Hepatocyte (in vitro differentiated cells): ENCODE results near the gene ZCCHC24. TPM values are rescaled to one million over a fixed set of nuclear protein-coding genes. Genes with fewer than 3 reads are reported as not detected.

Experiments used
- DNase-seq: peaks from one replicate; pipeline ENCODE4 v3.0.0-alpha.2; 2016; ENCODE audit warnings: low spot score
- H2AFZ ChIP-seq: fragments of 200-600 bp; sonication (generic); 2 replicates; pipeline ENCODE4 v1.6.0; 2016; ENCODE audit warnings: antibody characterized with exemption, mild to moderate bottlenecking
- H3K27ac ChIP-seq: fragments of 200-600 bp; sonication (generic); 2 replicates; pipeline ENCODE4 v1.5.1; 2016; ENCODE audit warnings: mild to moderate bottlenecking
- H3K27me3 ChIP-seq: fragments of 200-600 bp; sonication (generic); 2 replicates; pipeline ENCODE4 v1.6.1; 2016
- H3K36me3 ChIP-seq: fragments of 200-600 bp; sonication (generic); replicated peaks from 2 replicates; pipeline ENCODE4 v1.5.1; 2016; ENCODE audit warnings: low read depth; ENCODE audit not compliant: insufficient read depth
- H3K4me1 ChIP-seq: fragments of 200-600 bp; sonication (generic); 2 replicates; pipeline ENCODE4 v1.5.1; 2016; ENCODE audit warnings: mild to moderate bottlenecking, moderate library complexity; ENCODE audit not compliant: insufficient read depth
- H3K4me2 ChIP-seq: fragments of 200-600 bp; sonication (generic); 2 replicates; pipeline ENCODE4 v1.6.0; 2016
- H3K4me3 ChIP-seq: fragments of 200-600 bp; sonication (generic); 2 replicates; pipeline ENCODE4 v1.5.1; 2016; ENCODE audit warnings: mild to moderate bottlenecking
- H3K79me2 ChIP-seq: fragments of 200-600 bp; sonication (generic); 2 replicates; pipeline ENCODE4 v1.6.0; 2017; ENCODE audit warnings: mild to moderate bottlenecking
- H3K9me2 ChIP-seq: fragments of 200-600 bp; sonication (generic); replicated peaks from 2 replicates; pipeline ENCODE4 v1.6.0; 2017; ENCODE audit warnings: mild to moderate bottlenecking; ENCODE audit not compliant: insufficient read depth
- H3K9me3 ChIP-seq: fragments of 200-600 bp; sonication (generic); 2 replicates; pipeline ENCODE4 v1.5.1; 2016; ENCODE audit warnings: low read depth, mild to moderate bottlenecking
- H4K20me1 ChIP-seq: fragments of 200-600 bp; sonication (generic); 2 replicates; pipeline ENCODE4 v1.6.0; 2016; ENCODE audit warnings: mild to moderate bottlenecking; ENCODE audit not compliant: insufficient read depth, poor library complexity, severe bottlenecking
- CTCF ChIP-seq: fragments of 200-600 bp; sonication (generic); IDR thresholded peaks from 2 replicates; pipeline ENCODE4 v1.5.1; 2016; ENCODE audit warnings: antibody characterized with exemption, mild to moderate bottlenecking; ENCODE audit not compliant: poor library complexity
- EZH2 ChIP-seq: fragments of 200-600 bp; sonication (generic); IDR thresholded peaks from 2 replicates; pipeline ENCODE4 v1.6.1; 2016; ENCODE audit warnings: antibody characterized with exemption, mild to moderate bottlenecking, borderline replicate concordance
- EZH2phosphoT487 ChIP-seq: fragments of 200-600 bp; sonication (generic); IDR thresholded peaks from one replicate; pipeline ENCODE4 v1.6.1; 2018; ENCODE audit warnings: antibody characterized with exemption, mild to moderate bottlenecking, low read depth, moderate library complexity; ENCODE audit not compliant: unreplicated experiment, severe bottlenecking
- WGBS: methylation state at CpG from one replicate; pipeline ENCODE4 v1.1.6; 2016; ENCODE audit warnings: low lambda C conversion rate; ENCODE audit errors: missing lambda C conversion rate; 5-methylcytosine and 5-hydroxymethylcytosine counted together
- polyA plus RNA-seq: library from polyadenylated mRNA; unstranded; fragments of >200 nt; fragmentation: Nextera tagmentation; extraction: Ambion mirVana; gene quantifications from 2 replicates; pipeline ENCODE4 v1.2.1, GENCODE V29; 2016
- total RNA-seq: library from RNA; depleted of rRNA; stranded (reverse); fragments of >200 nt; gene quantifications from 2 replicates; pipeline ENCODE4 v1.2.3, GENCODE V29; 2014

The ZCCHC24 gene
- total and polyA plus RNA-seq, 2 experiments from 2014 or later, result 20.1 to 20.6 TPM

DNA sequence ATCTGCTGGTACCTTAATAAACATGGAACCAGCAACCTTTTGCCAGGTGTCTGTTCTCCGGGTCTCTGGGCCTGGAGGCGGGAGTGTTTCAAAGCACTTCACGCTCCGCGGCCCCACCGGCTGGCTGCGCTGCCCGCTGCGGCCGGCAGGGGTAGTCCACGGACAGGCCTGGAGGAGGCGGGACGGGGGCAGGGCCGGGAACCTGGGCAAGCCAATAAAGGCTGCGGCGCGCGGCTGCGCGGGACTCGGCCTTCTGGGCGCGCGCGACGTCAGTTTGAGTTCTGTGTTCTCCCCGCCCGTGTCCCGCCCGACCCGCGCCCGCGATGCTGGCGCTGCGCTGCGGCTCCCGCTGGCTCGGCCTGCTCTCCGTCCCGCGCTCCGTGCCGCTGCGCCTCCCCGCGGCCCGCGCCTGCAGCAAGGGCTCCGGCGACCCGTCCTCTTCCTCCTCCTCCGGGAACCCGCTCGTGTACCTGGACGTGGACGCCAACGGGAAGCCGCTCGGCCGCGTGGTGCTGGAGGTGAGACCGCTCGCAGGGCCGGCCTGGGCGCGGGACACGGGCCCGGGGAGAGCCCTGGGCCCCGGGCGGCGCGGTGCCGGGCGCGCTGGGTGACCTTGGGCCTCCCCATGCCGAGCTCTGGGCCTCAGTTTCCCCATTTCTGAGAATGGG is 98.1 kb downstream of the ZCCHC24 start, which contains the start of gene PPIF:
Gene PPIF, plus strand, starts transcription at position 244 of the 668 bp plus-strand sequence. Its CDS starts 80 bp downstream, at position 324.
- DNase-seq, result peak; percentile 97
- H3K36me3 ChIP-seq, result no peaks in the 10 kb centered on the region
- H2AFZ ChIP-seq, result peak within 1 kb of the TSS; percentile 79
- no peaks in the 10 kb centered on the region for H3K9me3 ChIP-seq
- H3K4me3 ChIP-seq, result peak within 1 kb of the TSS; percentile 83
- H3K9me2 ChIP-seq, result no peaks in the 10 kb centered on the region
- H3K79me2 ChIP-seq, result peaks cover 22% of the 10 kb centered on the region
- H4K20me1 ChIP-seq, result peaks cover 4% of the 10 kb centered on the region
- 3% methylated on average over 40 of the region's 77 CpGs for WGBS
- TF ChIP-seq EZH2phosphoT487, result no peak
- peak; percentile 84 for TF ChIP-seq CTCF
- peak within 1 kb of the TSS; percentile 78 for H3K27ac ChIP-seq
- peak within 1 kb of the TSS; percentile 93 for H3K4me2 ChIP-seq
- H3K4me1 ChIP-seq, result peaks cover 22% of the 10 kb centered on the region
- H3K27me3 ChIP-seq, result no peaks in the 10 kb centered on the region

GRCh38 chr10:79346388-79347225 is 98.8 kb downstream of the ZCCHC24 start:
- 57% methylated on average over 12 of the region's 12 CpGs for WGBS
- H3K4me3 ChIP-seq, result no peak overlapping the region
- no peaks in the 10 kb centered on the region for H3K9me3 ChIP-seq
- H3K79me2 ChIP-seq, result peaks cover 22% of the 10 kb centered on the region
- H3K9me2 ChIP-seq, result no peaks in the 10 kb centered on the region
- no peaks in the 10 kb centered on the region for H3K27me3 ChIP-seq
- H3K4me1 ChIP-seq, result peaks cover 22% of the 10 kb centered on the region
- H3K27ac ChIP-seq, result no peak overlapping the region
- TF ChIP-seq EZH2phosphoT487, result no peak
- no peak for TF ChIP-seq CTCF
- no peak for TF ChIP-seq EZH2
- peak overlapping the region; percentile 20 for H2AFZ ChIP-seq
- H3K36me3 ChIP-seq, result no peaks in the 10 kb centered on the region
- H4K20me1 ChIP-seq, result peaks cover 4% of the 10 kb centered on the region
- H3K4me2 ChIP-seq, result peak overlapping the region; percentile 93
- DNase-seq, result no peak

GRCh38 chr10:79346012-79346340 is 99.4 kb downstream of the ZCCHC24 start:
- Histone ChIP-seq H3K9me3 (no peaks in the 10 kb centered on the region), H3K4me1 (peaks cover 22% of the 10 kb centered on the region), H4K20me1 (peaks cover 4% of the 10 kb centered on the region), H3K4me2 (no peak overlapping the region), H3K79me2 (peaks cover 22% of the 10 kb centered on the region), H3K36me3 (no peaks in the 10 kb centered on the region), H3K4me3 (no peak overlapping the region), H3K9me2 (no peaks in the 10 kb centered on the region), H3K27me3 (no peaks in the 10 kb centered on the region), H3K27ac (no peak overlapping the region), H2AFZ (no peak overlapping the region)
- no peak for TF ChIP-seq EZH2
- TF ChIP-seq CTCF, result no peak
- no peak for TF ChIP-seq EZH2phosphoT487
- WGBS, result 98% methylated on average over 2 of the region's 2 CpGs
- DNase-seq, result no peak
